Keratinocyte (primary cell): ENCODE measurements around the gene NFYB. TPM values are rescaled to one million over a fixed set of nuclear protein-coding genes. Genes with fewer than 3 reads are reported as not detected.

Experiments used
- DNase-seq: peaks from one replicate; pipeline ENCODE4 v3.0.0-alpha.2; 2011; ENCODE audit warnings: low read depth, missing footprints, low spot score
- FAIRE-seq: peaks from 2 replicates; lab custom pipeline; 2011; peaks lifted over from hg19 to GRCh38; lab: Jason Lieb, UNC
- H2AFZ ChIP-seq: 2 replicates; pipeline ENCODE4 v1.6.0; 2012; ENCODE audit warnings: low read length, control low read depth, inconsistent platforms; ENCODE audit not compliant: control insufficient read depth
- H3K27ac ChIP-seq: 2 replicates; pipeline ENCODE4 v1.5.1; 2011; ENCODE audit warnings: low read length; ENCODE audit not compliant: control insufficient read depth, insufficient read depth
- H3K27me3 ChIP-seq: 3 replicates; pipeline ENCODE4 v1.6.0; 2011; ENCODE audit warnings: low read length; ENCODE audit not compliant: control insufficient read depth, insufficient read depth; ENCODE audit errors: extremely low read depth
- H3K36me3 ChIP-seq, 2 experiments: 2 replicates in 1 of 2; 3 replicates in 1 of 2; pipeline ENCODE4 v1.5.1; 2011; ENCODE audit warnings: low read length in 2 of 2, mild to moderate bottlenecking in 1 of 2; ENCODE audit not compliant: control insufficient read depth in 2 of 2, insufficient read depth in 2 of 2; ENCODE audit errors: extremely low read depth in 1 of 2
- H3K4me1 ChIP-seq: 3 replicates; pipeline ENCODE4 v1.5.1; 2011; ENCODE audit warnings: low read length; ENCODE audit not compliant: control insufficient read depth, insufficient read depth; ENCODE audit errors: extremely low read depth
- H3K4me2 ChIP-seq: 3 replicates; pipeline ENCODE4 v1.6.0; 2011; ENCODE audit warnings: low read depth, low read length; ENCODE audit not compliant: control insufficient read depth, insufficient read depth; ENCODE audit errors: extremely low read depth
- H3K4me3 ChIP-seq, 3 experiments: fragments of 200-600 bp in 1 of 3; sonication (generic) in 1 of 3; 2 replicates in 2 of 3; 3 replicates in 1 of 3; pipeline ENCODE4 v1.5.1; 2011 to 2016; ENCODE audit warnings: low read length in 3 of 3, mild to moderate bottlenecking in 3 of 3, control low read depth in 2 of 3, inconsistent platforms in 1 of 3, low read depth in 1 of 3, mixed read lengths in 1 of 3, mixed run types in 1 of 3, moderate library complexity in 1 of 3; ENCODE audit not compliant: control insufficient read depth in 2 of 3, insufficient read depth in 2 of 3; ENCODE audit errors: extremely low read depth in 1 of 3
- H3K79me2 ChIP-seq: 2 replicates; pipeline ENCODE4 v1.6.0; 2012; ENCODE audit warnings: low read length; ENCODE audit not compliant: control insufficient read depth, insufficient read depth
- H3K9ac ChIP-seq: 3 replicates; pipeline ENCODE4 v1.6.0; 2011; ENCODE audit warnings: low read length; ENCODE audit not compliant: control insufficient read depth, insufficient read depth; ENCODE audit errors: extremely low read depth
- H3K9me1 ChIP-seq: 3 replicates; pipeline ENCODE4 v1.6.0; 2011; ENCODE audit warnings: low read length; ENCODE audit not compliant: control insufficient read depth, insufficient read depth; ENCODE audit errors: extremely low read depth
- H3K9me3 ChIP-seq: 2 replicates; pipeline ENCODE4 v1.5.1; 2012; ENCODE audit warnings: low read depth, low read length; ENCODE audit not compliant: control insufficient read depth
- H4K20me1 ChIP-seq: 3 replicates; pipeline ENCODE4 v1.6.0; 2011; ENCODE audit warnings: low read length; ENCODE audit not compliant: control insufficient read depth, insufficient read depth; ENCODE audit errors: extremely low read depth
- CTCF ChIP-seq, 3 experiments: IDR thresholded peaks in 1 of 3; conservative IDR thresholded peaks in 1 of 3; optimal IDR thresholded peaks in 1 of 3; 2 replicates in 2 of 3; 3 replicates in 1 of 3; pipeline versions ENCODE3 to v1.5.1; 2011; ENCODE audit warnings: low read length in 3 of 3, mild to moderate bottlenecking in 3 of 3, moderate library complexity in 2 of 3, control low read depth in 1 of 3, inconsistent platforms in 1 of 3; ENCODE audit not compliant: insufficient read depth in 2 of 3; ENCODE audit errors: extremely low read depth in 1 of 3
- EZH2 ChIP-seq: IDR thresholded peaks from one replicate; pipeline ENCODE4 v1.6.1; 2012; ENCODE audit warnings: inconsistent platforms, mild to moderate bottlenecking, low read length, moderate library complexity
- dilution Hi-C: fragments of 300-500 bp; cut with MboI; formaldehyde crosslinking; loops from one replicate; pipeline ENCODE4 v1.7.0; 2020; ENCODE audit warnings: low sequenced_read_pairs; ENCODE audit not compliant: extremely low pct_ligation_motif_present
- polyA plus RNA-seq, 5 experiments: library from polyadenylated mRNA; depleted of rRNA in 3 of 5; stranded (reverse) in 3 of 5; stranded (forward) in 1 of 5; unstranded in 1 of 5; fragments of >200 nt; gene quantifications; 1 replicate in 1 of 5; 2 replicates in 3 of 5; 3 replicates in 1 of 5; pipeline versions ENCODE4 v1.2.1 to v1.2.3, GENCODE V29; 2011 to 2012; ENCODE audit warnings: missing spikeins in 2 of 5, low read depth in 1 of 5, low replicate concordance in 1 of 5

NFYB gene
- polyA plus RNA-seq, 1 donor (not counting 4 experiments of a cell fraction or from before 2014, with no cell fraction given): 22.8 TPM

GRCh38 chr12:104154286-104154685 lies 16.3 kb upstream of the NFYB start:
- Histone ChIP-seq H3K79me2 (no peaks in the 10 kb centered on the region), H3K36me3 (no peaks in the 10 kb centered on the region), H3K9me3 (no peaks in the 10 kb centered on the region), H3K9ac (no peak overlapping the region), H3K9me1 (no peaks in the 10 kb centered on the region), H4K20me1 (no peaks in the 10 kb centered on the region), H2AFZ (no peak overlapping the region), H3K4me3 (no peak overlapping the region), H3K4me2 (no peak overlapping the region), H3K27ac (no peak overlapping the region), H3K4me1 (no peaks in the 10 kb centered on the region), H3K27me3 (no peaks in the 10 kb centered on the region)
- TF ChIP-seq CTCF (optimal IDR thresholded peaks at IDR 0.05 in 1 of 3, IDR thresholded peaks at IDR 0.05 in 1 of 3, conservative IDR thresholded peaks at IDR 0.05 in 1 of 3; ENCODE audit: extremely low read depth in 1 of 3, insufficient read depth in 2 of 3, low read length in 3 of 3): no peak
- TF ChIP-seq EZH2: no peak
- no peak for DNase-seq
- FAIRE-seq: no peak
- dilution Hi-C loops: no loop called here

GRCh38 chr12:104152685-104153241 lies 14.8 kb upstream of the NFYB start:
- H3K4me1 ChIP-seq: no peaks in the 10 kb centered on the region
- no peak overlapping the region for H3K27ac ChIP-seq
- H3K4me2 ChIP-seq: no peak overlapping the region
- DNase-seq (no peak), FAIRE-seq (no peak)
- peaks cover 5% of the 10 kb centered on the region for H3K27me3 ChIP-seq
- no peaks in the 10 kb centered on the region for H3K79me2 ChIP-seq
- H3K4me3 ChIP-seq: no peak overlapping the region
- TF ChIP-seq EZH2: no peak
- H3K9ac ChIP-seq: no peak overlapping the region
- H3K9me3 ChIP-seq: no peaks in the 10 kb centered on the region
- H2AFZ ChIP-seq: no peak overlapping the region
- H3K36me3 ChIP-seq: no peaks in the 10 kb centered on the region
- no peaks in the 10 kb centered on the region for H4K20me1 ChIP-seq
- no peaks in the 10 kb centered on the region for H3K9me1 ChIP-seq
- dilution Hi-C loops: no loop called here

- no peaks in the 10 kb centered on the region for H4K20me1 ChIP-seq
- H3K4me3 ChIP-seq: no peak overlapping the region
- no peak overlapping the region for H3K9ac ChIP-seq
- no peaks in the 10 kb centered on the region for H3K36me3 ChIP-seq
- dilution Hi-C loops: no loop called here
- H3K9me3 ChIP-seq: no peaks in the 10 kb centered on the region
- no peak overlapping the region for H3K27ac ChIP-seq
- H3K79me2 ChIP-seq: no peaks in the 10 kb centered on the region
- TF ChIP-seq CTCF (optimal IDR thresholded peaks at IDR 0.05 in 1 of 3, IDR thresholded peaks at IDR 0.05 in 1 of 3, conservative IDR thresholded peaks at IDR 0.05 in 1 of 3; ENCODE audit: extremely low read depth in 1 of 3, insufficient read depth in 2 of 3, low read length in 3 of 3): no peak
- TF ChIP-seq EZH2: no peak
- peaks cover 5% of the 10 kb centered on the region for H3K27me3 ChIP-seq
- FAIRE-seq (no peak), DNase-seq (no peak)
- no peaks in the 10 kb centered on the region for H3K4me1 ChIP-seq
- no peak overlapping the region for H3K4me2 ChIP-seq
- H2AFZ ChIP-seq: no peak overlapping the region
- H3K9me1 ChIP-seq: no peaks in the 10 kb centered on the region
Observed at GRCh38 chr12:104150416-104150815, 12.4 kb upstream of the NFYB start.
